Liver (tissue), 9 donors: Measurements from ENCODE around the gene HTR7. TPM values are rescaled to one million over a fixed set of nuclear protein-coding genes. Genes with fewer than 3 reads are reported as not detected.

Experiments used
- DNase-seq: peaks from one replicate; pipeline ENCODE4 v3.0.0-alpha.2; 2017; ENCODE audit warnings: low spot score
- H3K27ac ChIP-seq, 2 donors: one replicate each; pipeline ENCODE4 v1.7.0; 2013; ENCODE audit warnings: inconsistent platforms in 2 of 2, low read length in 2 of 2, control low read depth in 1 of 2, low read depth in 1 of 2, mild to moderate bottlenecking in 1 of 2
- H3K27me3 ChIP-seq, 4 donors: one replicate each; pipeline versions ENCODE4 v1.6.1 to v1.7.0; 2013; ENCODE audit warnings: low read length in 3 of 4, inconsistent platforms in 1 of 4, mild to moderate bottlenecking in 1 of 4, moderate library complexity in 1 of 4; ENCODE audit not compliant: control insufficient read depth in 4 of 4, insufficient read depth in 4 of 4
- H3K36me3 ChIP-seq, 4 donors: one replicate each; pipeline versions ENCODE4 v1.6.1 to v1.7.0; 2013; ENCODE audit warnings: low read length in 3 of 4, mild to moderate bottlenecking in 3 of 4, low read depth in 1 of 4, moderate library complexity in 1 of 4; ENCODE audit not compliant: control insufficient read depth in 4 of 4, insufficient read depth in 3 of 4
- H3K4me1 ChIP-seq, 4 donors: one replicate each; pipeline versions ENCODE4 v1.6.1 to v1.7.0; 2013; ENCODE audit warnings: low read length in 3 of 4, mild to moderate bottlenecking in 3 of 4, moderate library complexity in 1 of 4; ENCODE audit not compliant: control insufficient read depth in 4 of 4, insufficient read depth in 4 of 4
- H3K4me3 ChIP-seq, 3 donors: one replicate each; pipeline versions ENCODE4 v1.6.1 to v1.7.0; 2013; ENCODE audit warnings: low read length in 3 of 3, control low read depth in 1 of 3, low read depth in 1 of 3, mild to moderate bottlenecking in 1 of 3
- H3K9ac ChIP-seq, 2 donors: one replicate each; pipeline ENCODE4 v1.7.0; 2013; ENCODE audit warnings: low read length in 2 of 2, mild to moderate bottlenecking in 2 of 2, moderate library complexity in 2 of 2, control low read depth in 1 of 2, low read depth in 1 of 2
- H3K9me3 ChIP-seq, 4 donors: one replicate each; pipeline versions ENCODE4 v1.6.1 to v1.7.0; 2013; ENCODE audit warnings: low read length in 3 of 4; ENCODE audit not compliant: control insufficient read depth in 4 of 4
- EGR1 ChIP-seq, 2 donors: IDR thresholded peaks; 2 replicates each; pipeline ENCODE4 v1.6.1; 2016 to 2018; ENCODE audit warnings: antibody characterized with exemption in 2 of 2, low read depth in 2 of 2
- FOXA1 ChIP-seq: IDR thresholded peaks from 2 replicates; pipeline ENCODE4 v1.6.1; 2016; ENCODE audit warnings: antibody characterized with exemption
- FOXA2 ChIP-seq: IDR thresholded peaks from 2 replicates; pipeline ENCODE4 v1.6.1; 2016; ENCODE audit warnings: antibody characterized with exemption
- HNF4A ChIP-seq, 2 donors: conservative IDR thresholded peaks; 2 replicates each; pipeline ENCODE4 v1.6.1; 2016; ENCODE audit warnings: antibody characterized with exemption in 2 of 2, mild to moderate bottlenecking in 2 of 2
- JUND ChIP-seq, 2 donors: IDR thresholded peaks; 2 replicates each; pipeline ENCODE4 v1.6.1; 2016; ENCODE audit warnings: antibody characterized with exemption in 2 of 2
- NR2F2 ChIP-seq: IDR thresholded peaks from 2 replicates; pipeline ENCODE4 v1.6.1; 2016; ENCODE audit warnings: antibody characterized with exemption
- RAD21 ChIP-seq, 2 donors: IDR thresholded peaks; 2 replicates each; pipeline ENCODE4 v1.6.1; 2016; ENCODE audit warnings: antibody characterized with exemption in 2 of 2, mild to moderate bottlenecking in 2 of 2
- RXRA ChIP-seq, 2 donors: IDR thresholded peaks; 2 replicates each; pipeline ENCODE4 v1.6.1; 2017 to 2018; ENCODE audit warnings: antibody characterized with exemption in 2 of 2, mild to moderate bottlenecking in 1 of 2
- SP1 ChIP-seq: IDR thresholded peaks from 2 replicates; pipeline ENCODE4 v1.6.1; 2018; ENCODE audit warnings: antibody characterized with exemption, mild to moderate bottlenecking
- TAF1 ChIP-seq: conservative IDR thresholded peaks from 2 replicates; pipeline ENCODE4 v1.6.1; 2016; ENCODE audit warnings: antibody characterized with exemption, mild to moderate bottlenecking
- YY1 ChIP-seq: IDR thresholded peaks from 2 replicates; pipeline ENCODE4 v1.6.1; 2016; ENCODE audit warnings: antibody characterized with exemption, mild to moderate bottlenecking
- WGBS: extraction: QIAGEN DNeasy Blood & Tissue Kit; methylation state at CpG from one replicate; pipeline ENCODE4 v1.1.7; 2013; 5-methylcytosine and 5-hydroxymethylcytosine counted together
- polyA plus RNA-seq, 2 donors: library from polyadenylated mRNA; stranded (reverse) in 1 of 2; unstranded in 1 of 2; fragments of 200-250 nt in 1 of 2; fragments of >200 nt in 1 of 2; fragmentation: Nextera tagmentation in 1 of 2; extraction: Ambion mirVana in 1 of 2; gene quantifications; one replicate each; pipeline versions ENCODE4 v1.2.1 to v1.2.3, GENCODE V29; 2013 to 2015
- total RNA-seq, 2 donors: library from RNA; depleted of rRNA; stranded (reverse); fragments of >200 nt; gene quantifications; one replicate each; pipeline ENCODE4 v1.2.3, GENCODE V29; 2014
- TF ChIP-seq, protein P1 (sequence below): fragments of 150-350 bp; IDR thresholded peaks from 2 replicates; pipeline ENCODE4 v1.5.1; 2017; ENCODE audit warnings: improper control_type of control experiment, low read depth, low read length; ENCODE audit not compliant: missing input control
- TF ChIP-seq, protein P2 (sequence below): IDR thresholded peaks from 2 replicates; pipeline ENCODE4 v1.6.1; 2016; ENCODE audit warnings: antibody characterized with exemption
- TF ChIP-seq, protein P3 (sequence below): IDR thresholded peaks from 2 replicates; pipeline ENCODE4 v1.6.1; 2016; ENCODE audit warnings: antibody characterized with exemption, mild to moderate bottlenecking
- TF ChIP-seq, protein P4 (sequence below): IDR thresholded peaks from 2 replicates; pipeline ENCODE4 v1.6.1; 2016; ENCODE audit warnings: antibody characterized with exemption
- donor health status: healthy.
- donor health status: healthy.
- donor health status: healthy.
- donor health status: healthy.
- donor health status: healthy.

HTR7 gene
- total and polyA plus RNA-seq, 4 donors, result 0.17 to 0.61 (median 0.18) TPM; not detected in 1

DNA sequence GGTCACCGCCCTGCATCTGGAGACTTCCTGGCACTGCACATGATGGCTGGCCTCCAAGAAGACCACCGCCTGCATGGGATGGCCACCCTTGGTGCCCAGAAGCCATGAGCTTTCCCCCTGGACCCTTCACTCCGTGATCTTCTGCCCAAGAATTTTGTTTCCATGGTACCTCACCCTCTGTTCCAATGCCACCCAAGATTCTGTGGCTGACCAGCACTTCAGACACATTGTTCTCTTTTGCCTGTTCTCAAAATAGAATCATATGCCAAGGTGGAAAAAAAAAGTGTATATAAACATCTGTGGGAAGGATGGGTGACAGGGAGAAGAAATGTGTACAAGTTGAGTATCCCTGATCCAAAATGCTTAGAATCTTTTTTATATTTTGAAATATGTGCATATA lies 12.1 kb downstream of the HTR7 start:
- Histone ChIP-seq H3K27ac (no peak overlapping the region), H3K36me3 (no peaks in the 10 kb centered on the region), H3K4me3 (no peak overlapping the region), H3K27me3 (peaks cover 0 to 3% (median under 1%) of the 10 kb centered on the region in 4 donors), H3K9me3 (peaks cover 0 to 8% (median 3%) of the 10 kb centered on the region in 4 donors), H3K9ac (no peak overlapping the region), H3K4me1 (no peaks in the 10 kb centered on the region)
- DNase-seq, result no peak
- TF ChIP-seq HNF4A (conservative IDR thresholded peaks at IDR 0.05) (no peak), FOXA1 (no peak), FOXA2 (no peak), YY1 (no peak), JUND (IDR thresholded peaks at IDR 0.05) (no peak)
- TF ChIP-seq, protein P1, sequence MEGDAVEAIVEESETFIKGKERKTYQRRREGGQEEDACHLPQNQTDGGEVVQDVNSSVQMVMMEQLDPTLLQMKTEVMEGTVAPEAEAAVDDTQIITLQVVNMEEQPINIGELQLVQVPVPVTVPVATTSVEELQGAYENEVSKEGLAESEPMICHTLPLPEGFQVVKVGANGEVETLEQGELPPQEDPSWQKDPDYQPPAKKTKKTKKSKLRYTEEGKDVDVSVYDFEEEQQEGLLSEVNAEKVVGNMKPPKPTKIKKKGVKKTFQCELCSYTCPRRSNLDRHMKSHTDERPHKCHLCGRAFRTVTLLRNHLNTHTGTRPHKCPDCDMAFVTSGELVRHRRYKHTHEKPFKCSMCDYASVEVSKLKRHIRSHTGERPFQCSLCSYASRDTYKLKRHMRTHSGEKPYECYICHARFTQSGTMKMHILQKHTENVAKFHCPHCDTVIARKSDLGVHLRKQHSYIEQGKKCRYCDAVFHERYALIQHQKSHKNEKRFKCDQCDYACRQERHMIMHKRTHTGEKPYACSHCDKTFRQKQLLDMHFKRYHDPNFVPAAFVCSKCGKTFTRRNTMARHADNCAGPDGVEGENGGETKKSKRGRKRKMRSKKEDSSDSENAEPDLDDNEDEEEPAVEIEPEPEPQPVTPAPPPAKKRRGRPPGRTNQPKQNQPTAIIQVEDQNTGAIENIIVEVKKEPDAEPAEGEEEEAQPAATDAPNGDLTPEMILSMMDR, result no peak
- TF ChIP-seq, protein P2, sequence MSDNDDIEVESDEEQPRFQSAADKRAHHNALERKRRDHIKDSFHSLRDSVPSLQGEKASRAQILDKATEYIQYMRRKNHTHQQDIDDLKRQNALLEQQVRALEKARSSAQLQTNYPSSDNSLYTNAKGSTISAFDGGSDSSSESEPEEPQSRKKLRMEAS, result no peak
- TF ChIP-seq, protein P3, sequence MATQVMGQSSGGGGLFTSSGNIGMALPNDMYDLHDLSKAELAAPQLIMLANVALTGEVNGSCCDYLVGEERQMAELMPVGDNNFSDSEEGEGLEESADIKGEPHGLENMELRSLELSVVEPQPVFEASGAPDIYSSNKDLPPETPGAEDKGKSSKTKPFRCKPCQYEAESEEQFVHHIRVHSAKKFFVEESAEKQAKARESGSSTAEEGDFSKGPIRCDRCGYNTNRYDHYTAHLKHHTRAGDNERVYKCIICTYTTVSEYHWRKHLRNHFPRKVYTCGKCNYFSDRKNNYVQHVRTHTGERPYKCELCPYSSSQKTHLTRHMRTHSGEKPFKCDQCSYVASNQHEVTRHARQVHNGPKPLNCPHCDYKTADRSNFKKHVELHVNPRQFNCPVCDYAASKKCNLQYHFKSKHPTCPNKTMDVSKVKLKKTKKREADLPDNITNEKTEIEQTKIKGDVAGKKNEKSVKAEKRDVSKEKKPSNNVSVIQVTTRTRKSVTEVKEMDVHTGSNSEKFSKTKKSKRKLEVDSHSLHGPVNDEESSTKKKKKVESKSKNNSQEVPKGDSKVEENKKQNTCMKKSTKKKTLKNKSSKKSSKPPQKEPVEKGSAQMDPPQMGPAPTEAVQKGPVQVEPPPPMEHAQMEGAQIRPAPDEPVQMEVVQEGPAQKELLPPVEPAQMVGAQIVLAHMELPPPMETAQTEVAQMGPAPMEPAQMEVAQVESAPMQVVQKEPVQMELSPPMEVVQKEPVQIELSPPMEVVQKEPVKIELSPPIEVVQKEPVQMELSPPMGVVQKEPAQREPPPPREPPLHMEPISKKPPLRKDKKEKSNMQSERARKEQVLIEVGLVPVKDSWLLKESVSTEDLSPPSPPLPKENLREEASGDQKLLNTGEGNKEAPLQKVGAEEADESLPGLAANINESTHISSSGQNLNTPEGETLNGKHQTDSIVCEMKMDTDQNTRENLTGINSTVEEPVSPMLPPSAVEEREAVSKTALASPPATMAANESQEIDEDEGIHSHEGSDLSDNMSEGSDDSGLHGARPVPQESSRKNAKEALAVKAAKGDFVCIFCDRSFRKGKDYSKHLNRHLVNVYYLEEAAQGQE, result no peak
- 69% methylated on average over 3 of the region's 3 CpGs for WGBS

DNA sequence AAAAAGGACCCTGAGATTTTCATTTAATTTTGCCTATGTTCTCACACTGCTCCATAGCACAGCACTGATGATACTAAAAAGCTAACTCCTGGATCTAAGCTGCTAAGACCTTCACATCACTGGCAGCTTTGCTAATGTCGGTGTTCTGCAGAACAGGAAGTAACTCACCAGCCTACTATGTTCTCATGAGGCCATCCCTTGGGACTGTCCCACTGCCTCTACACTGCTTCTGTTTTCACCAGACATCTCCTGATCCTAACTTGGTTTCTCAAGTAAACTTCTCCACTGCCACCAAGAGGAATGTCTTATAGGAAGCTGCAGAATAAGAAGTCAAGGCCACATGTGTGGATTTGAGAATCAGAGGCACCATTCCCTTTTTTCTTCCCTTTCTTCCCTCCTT lies 15.1 kb downstream of the HTR7 start:
- no peaks in the 10 kb centered on the region for H3K36me3 ChIP-seq
- TF ChIP-seq JUND (IDR thresholded peaks at IDR 0.05) (no peak), YY1 (no peak), FOXA1 (no peak), TAF1 (no peak), SP1 (no peak), RXRA (IDR thresholded peaks at IDR 0.05) (no peak), NR2F2 (no peak), EGR1 (IDR thresholded peaks at IDR 0.05; ENCODE audit: low read depth in 2 of 2) (no peak), RAD21 (IDR thresholded peaks at IDR 0.05) (no peak), FOXA2 (no peak)
- TF ChIP-seq, protein P1, result no peak
- TF ChIP-seq, protein P4, sequence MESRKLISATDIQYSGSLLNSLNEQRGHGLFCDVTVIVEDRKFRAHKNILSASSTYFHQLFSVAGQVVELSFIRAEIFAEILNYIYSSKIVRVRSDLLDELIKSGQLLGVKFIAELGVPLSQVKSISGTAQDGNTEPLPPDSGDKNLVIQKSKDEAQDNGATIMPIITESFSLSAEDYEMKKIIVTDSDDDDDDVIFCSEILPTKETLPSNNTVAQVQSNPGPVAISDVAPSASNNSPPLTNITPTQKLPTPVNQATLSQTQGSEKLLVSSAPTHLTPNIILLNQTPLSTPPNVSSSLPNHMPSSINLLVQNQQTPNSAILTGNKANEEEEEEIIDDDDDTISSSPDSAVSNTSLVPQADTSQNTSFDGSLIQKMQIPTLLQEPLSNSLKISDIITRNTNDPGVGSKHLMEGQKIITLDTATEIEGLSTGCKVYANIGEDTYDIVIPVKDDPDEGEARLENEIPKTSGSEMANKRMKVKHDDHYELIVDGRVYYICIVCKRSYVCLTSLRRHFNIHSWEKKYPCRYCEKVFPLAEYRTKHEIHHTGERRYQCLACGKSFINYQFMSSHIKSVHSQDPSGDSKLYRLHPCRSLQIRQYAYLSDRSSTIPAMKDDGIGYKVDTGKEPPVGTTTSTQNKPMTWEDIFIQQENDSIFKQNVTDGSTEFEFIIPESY, result no peak
- TF ChIP-seq, protein P2, result no peak
- TF ChIP-seq, protein P3, result no peak
- H3K27ac ChIP-seq, result no peak overlapping the region
- H3K27me3 ChIP-seq, result peaks cover 0 to 3% (median under 1%) of the 10 kb centered on the region in 4 donors
- DNase-seq, result no peak
- H3K9me3 ChIP-seq, result peaks cover 0 to 2% (median 0%) of the 10 kb centered on the region in 4 donors
- H3K4me3 ChIP-seq, result no peak overlapping the region
- WGBS, result 78% methylated on average over 1 of the region's 1 CpG
- no peaks in the 10 kb centered on the region for H3K4me1 ChIP-seq
- no peak overlapping the region for H3K9ac ChIP-seq
